Neutrophil (primary cell): ENCODE results near the gene PKM.

Experiments
- H3K27ac ChIP-seq: fragments of 200-600 bp; sonication (generic); 2 replicates; pipeline ENCODE4 v1.5.1; 2016; ENCODE audit warnings: mild to moderate bottlenecking, moderate library complexity
- H3K27me3 ChIP-seq: fragments of 200-600 bp; sonication (generic); 2 replicates; pipeline ENCODE4 v1.6.0; 2016; ENCODE audit warnings: mild to moderate bottlenecking
- H3K36me3 ChIP-seq: fragments of 200-600 bp; sonication (generic); 2 replicates; pipeline ENCODE4 v1.5.1; 2017
- H3K4me1 ChIP-seq, 2 experiments: fragments of 200-600 bp in 1 of 2; sonication (generic) in 1 of 2; 1 replicate in 1 of 2; 2 replicates in 1 of 2; pipeline versions ENCODE4 v1.5.1 to v1.6.1; 2013 to 2016; ENCODE audit warnings: low read depth in 1 of 2, low read length in 1 of 2, mild to moderate bottlenecking in 1 of 2, moderate library complexity in 1 of 2; ENCODE audit not compliant: control insufficient read depth in 1 of 2, insufficient read depth in 1 of 2
- H3K4me3 ChIP-seq, 2 experiments: fragments of 200-600 bp in 1 of 2; sonication (generic) in 1 of 2; 1 replicate in 1 of 2; 2 replicates in 1 of 2; pipeline ENCODE4 v1.5.1; 2013 to 2016; ENCODE audit warnings: low read depth in 1 of 2, low read length in 1 of 2, mild to moderate bottlenecking in 1 of 2, moderate library complexity in 1 of 2
- H3K9me3 ChIP-seq: fragments of 200-600 bp; sonication (generic); 2 replicates; pipeline ENCODE4 v1.5.1; 2016
- TF ChIP-seq, protein P1 (sequence below): fragments of 200-600 bp; sonication (generic); IDR thresholded peaks from 2 replicates; pipeline ENCODE4 v1.5.1; 2016; ENCODE audit warnings: antibody characterized with exemption

PKM gene

DNA sequence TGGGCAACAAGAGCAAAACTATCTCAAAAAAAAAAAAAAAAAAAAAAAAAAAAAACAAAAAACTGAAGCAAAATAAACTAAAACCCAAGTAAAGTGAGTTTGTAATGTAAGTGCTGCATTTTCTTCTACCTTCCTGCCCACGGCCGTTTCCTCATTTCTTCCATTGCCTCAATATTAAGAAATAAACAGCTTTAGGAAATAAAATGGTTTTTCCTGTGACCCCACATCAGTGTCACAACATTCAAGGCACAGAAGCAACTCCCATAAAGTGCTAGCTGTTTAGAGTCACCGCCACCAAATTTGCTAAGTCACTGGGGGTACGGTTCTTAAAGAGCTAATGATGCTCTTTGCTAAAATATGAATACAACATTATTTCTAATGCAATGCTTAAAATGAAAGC is 3.3 kb downstream of the PKM start:
- TF ChIP-seq, protein P1, sequence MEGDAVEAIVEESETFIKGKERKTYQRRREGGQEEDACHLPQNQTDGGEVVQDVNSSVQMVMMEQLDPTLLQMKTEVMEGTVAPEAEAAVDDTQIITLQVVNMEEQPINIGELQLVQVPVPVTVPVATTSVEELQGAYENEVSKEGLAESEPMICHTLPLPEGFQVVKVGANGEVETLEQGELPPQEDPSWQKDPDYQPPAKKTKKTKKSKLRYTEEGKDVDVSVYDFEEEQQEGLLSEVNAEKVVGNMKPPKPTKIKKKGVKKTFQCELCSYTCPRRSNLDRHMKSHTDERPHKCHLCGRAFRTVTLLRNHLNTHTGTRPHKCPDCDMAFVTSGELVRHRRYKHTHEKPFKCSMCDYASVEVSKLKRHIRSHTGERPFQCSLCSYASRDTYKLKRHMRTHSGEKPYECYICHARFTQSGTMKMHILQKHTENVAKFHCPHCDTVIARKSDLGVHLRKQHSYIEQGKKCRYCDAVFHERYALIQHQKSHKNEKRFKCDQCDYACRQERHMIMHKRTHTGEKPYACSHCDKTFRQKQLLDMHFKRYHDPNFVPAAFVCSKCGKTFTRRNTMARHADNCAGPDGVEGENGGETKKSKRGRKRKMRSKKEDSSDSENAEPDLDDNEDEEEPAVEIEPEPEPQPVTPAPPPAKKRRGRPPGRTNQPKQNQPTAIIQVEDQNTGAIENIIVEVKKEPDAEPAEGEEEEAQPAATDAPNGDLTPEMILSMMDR = no peak
- H3K4me3 ChIP-seq = peak overlapping the region; percentile 86 to 96
- H3K4me1 ChIP-seq = peaks cover 72 to 76% of the 10 kb centered on the region in 2 experiments
- no peaks in the 10 kb centered on the region for H3K9me3 ChIP-seq
- H3K36me3 ChIP-seq = peaks cover 5% of the 10 kb centered on the region
- peak overlapping the region; percentile 96 for H3K27ac ChIP-seq
- H3K27me3 ChIP-seq = no peaks in the 10 kb centered on the region

DNA sequence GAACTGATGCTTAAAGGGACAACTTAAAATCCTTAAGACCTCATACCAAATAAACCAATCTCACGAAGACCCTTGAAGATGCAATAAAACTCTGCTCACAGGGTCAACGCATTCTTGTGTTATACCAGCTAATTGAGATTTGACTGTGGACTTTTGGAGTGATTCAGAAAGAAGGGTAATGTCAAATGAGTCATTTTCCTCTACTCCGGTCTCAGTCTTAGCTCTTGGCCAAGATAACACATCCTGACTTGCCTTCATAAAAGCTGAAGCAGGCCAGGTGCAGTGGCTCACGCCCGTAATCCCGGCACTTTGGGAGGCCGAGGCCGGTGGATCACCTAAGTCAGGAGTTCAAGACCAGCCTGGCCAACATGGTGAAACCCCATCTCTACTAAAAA is 3.8 kb downstream of the PKM start:
- peaks cover 73 to 76% of the 10 kb centered on the region in 2 experiments for H3K4me1 ChIP-seq

DNA sequence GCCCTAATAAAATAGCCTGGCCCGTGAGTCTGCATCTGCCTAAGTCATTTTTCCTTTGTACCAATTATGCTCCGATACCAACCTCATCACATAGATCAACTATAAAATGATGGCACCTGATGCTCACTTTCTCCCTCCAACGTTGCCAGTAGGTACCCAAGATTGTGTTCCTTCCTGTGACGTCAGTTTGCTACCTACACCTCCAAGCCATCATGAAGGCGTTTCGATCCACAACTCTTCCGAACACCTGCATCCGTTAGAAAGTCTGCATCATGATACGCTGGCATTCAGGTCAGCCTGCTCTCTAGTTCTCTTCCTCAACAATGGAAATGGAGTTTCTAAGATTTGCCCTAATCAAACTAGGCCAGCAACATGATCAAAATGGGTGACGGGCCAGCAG is 7.7 kb downstream of the PKM start:
- Histone ChIP-seq H3K4me3 (no peak overlapping the region), H3K27me3 (no peaks in the 10 kb centered on the region), H3K27ac (peak overlapping the region; percentile 37), H3K4me1 (peaks cover 62 to 78% of the 10 kb centered on the region in 2 experiments), H3K9me3 (no peaks in the 10 kb centered on the region), H3K36me3 (peaks cover 20% of the 10 kb centered on the region)
- TF ChIP-seq, protein P1 = no peak

More for the DNA sequence above, 3.8 kb downstream of the PKM start:
- H3K9me3 ChIP-seq = no peaks in the 10 kb centered on the region
- no peaks in the 10 kb centered on the region for H3K27me3 ChIP-seq
- H3K36me3 ChIP-seq = peaks cover 5% of the 10 kb centered on the region
- TF ChIP-seq, protein P1 = no peak
- peak overlapping the region; percentile 96 for H3K27ac ChIP-seq
- peak overlapping the region; percentile 86 to 96 for H3K4me3 ChIP-seq

DNA sequence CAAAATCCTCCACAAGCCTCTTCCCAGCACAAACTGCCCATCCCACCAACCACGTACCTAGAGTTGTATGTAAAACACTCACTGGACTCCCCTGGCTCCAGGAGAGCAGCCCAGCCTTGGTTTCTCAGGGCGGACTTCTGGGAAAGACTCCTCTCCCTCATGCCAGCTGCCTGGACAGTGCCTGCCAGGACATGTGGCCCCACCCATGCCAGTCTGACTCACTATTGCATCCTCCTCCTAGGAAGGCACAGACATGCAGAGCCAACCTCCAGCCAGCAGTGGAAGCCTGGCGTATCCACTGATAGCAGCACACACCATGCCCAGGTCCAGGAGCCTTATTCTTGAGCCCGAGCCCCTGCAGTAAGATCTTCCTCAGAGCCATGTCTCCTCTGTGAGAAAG is 8.6 kb downstream of the PKM start:
- no peaks in the 10 kb centered on the region for H3K9me3 ChIP-seq
- peaks cover 29% of the 10 kb centered on the region for H3K36me3 ChIP-seq
- TF ChIP-seq, protein P1 = no peak
- peak overlapping the region; percentile 50 for H3K27ac ChIP-seq
- H3K27me3 ChIP-seq = no peaks in the 10 kb centered on the region
- no peak overlapping the region for H3K4me3 ChIP-seq
- H3K4me1 ChIP-seq = peaks cover 53 to 69% of the 10 kb centered on the region in 2 experiments

DNA sequence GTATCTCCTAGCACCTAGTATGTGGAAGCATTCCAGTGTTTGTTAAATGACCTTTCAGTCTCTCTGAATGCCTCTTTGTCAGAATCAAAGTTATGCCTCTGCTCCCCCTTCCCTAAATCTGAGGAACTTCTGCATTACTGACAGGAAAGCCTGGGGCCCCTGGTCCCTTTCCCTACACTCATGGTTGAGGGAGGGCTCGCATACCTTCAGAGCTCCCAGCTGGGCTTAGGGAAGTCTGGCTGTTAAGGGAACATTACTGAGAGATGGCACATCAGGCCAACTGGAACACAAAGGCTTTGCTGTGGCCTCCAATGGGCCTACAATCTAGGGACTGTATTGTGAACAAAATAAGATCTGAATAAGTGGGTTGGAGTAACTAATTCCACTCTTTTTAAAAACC is 10.3 kb downstream of the PKM start:
- H3K4me1 ChIP-seq = peaks cover 36 to 52% of the 10 kb centered on the region in 2 experiments
- H3K4me3 ChIP-seq = no peak overlapping the region
- H3K9me3 ChIP-seq = no peaks in the 10 kb centered on the region
- TF ChIP-seq, protein P1 = no peak
- H3K36me3 ChIP-seq = peaks cover 46% of the 10 kb centered on the region
- H3K27me3 ChIP-seq = no peaks in the 10 kb centered on the region
- H3K27ac ChIP-seq = peak overlapping the region; percentile 84

DNA sequence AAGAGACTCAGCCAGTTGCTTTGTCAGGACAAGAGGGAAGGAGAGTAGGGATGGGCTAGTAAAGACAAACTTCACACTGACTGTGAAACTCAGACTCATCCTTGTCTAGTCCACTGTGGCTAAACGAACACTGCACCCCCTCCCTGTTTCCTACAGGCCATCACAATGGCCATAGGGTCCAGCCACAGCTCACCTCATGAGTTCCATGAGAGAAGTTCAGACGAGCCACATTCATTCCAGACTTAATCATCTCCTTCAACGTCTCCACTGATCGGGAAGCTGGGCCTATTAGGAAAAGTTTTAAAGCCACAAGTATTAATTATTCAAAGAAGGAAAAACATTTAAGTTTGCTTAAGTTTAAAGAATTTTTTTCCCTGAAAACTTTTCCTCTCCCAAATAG is 13.8 kb downstream of the PKM start:
- Histone ChIP-seq H3K4me1 (peaks cover 23 to 25% of the 10 kb centered on the region in 2 experiments), H3K27ac (peak overlapping the region; percentile 51)

More for the DNA sequence above, 13.8 kb downstream of the PKM start:
- Histone ChIP-seq H3K36me3 (peaks cover 76% of the 10 kb centered on the region), H3K4me3 (no peak overlapping the region), H3K27me3 (no peaks in the 10 kb centered on the region), H3K9me3 (no peaks in the 10 kb centered on the region)
- TF ChIP-seq, protein P1 = no peak
